ENCODE data around the gene PLG. TPM values are rescaled to one million over a fixed set of nuclear protein-coding genes. Genes with fewer than 3 reads are reported as not detected.
"Not testable (repeated sequence)": the region's sequence is repeated elsewhere in the genome, so short reads cannot be mapped to it uniquely, and the experiment has no call there.

Gene PLG
- total RNA-seq, result not detected

GRCh38 chr6:160701918-160702680 lies at the start of gene PLG:
Gene PLG, plus strand, starts transcription at chr6:160702244. Its CDS starts 61 bp downstream, at chr6:160702305.
- in situ Hi-C loops (cut with MboI; ENCODE audit: low pct_ligation_motif_present in 1 of 4, low pct_unique_long_range_greater_than_20kb in 1 of 4, low sequenced_read_pairs in 3 of 4); intact Hi-C loops (cut with DNase I; ENCODE audit: low total_unique reads): not testable (repeated sequence)
- 65 to 71% methylated on average over 2 to 6 of the region's 6 CpGs for WGBS, 2 donors (ENCODE audit: low coverage in 1 of 2)

GRCh38 chr6:160659562-160659961 lies 42.5 kb upstream of the PLG start:
- 87 to 92% methylated on average over 5 to 6 of the region's 6 CpGs for whole genome bisulfite sequencing, 2 donors (ENCODE audit: low coverage in 1 of 2)
- no peak overlapping the region for H3K4me3 ChIP-seq
- H3K27ac ChIP-seq, result no peak overlapping the region
- H3K4me1 ChIP-seq, result no peaks in the 10 kb centered on the region
- H3K9me3 ChIP-seq, result no peaks in the 10 kb centered on the region
- DNase-seq, result no peak
- intact Hi-C loops (cut with DNase I; ENCODE audit: low total_unique reads) (no loop called here), in situ Hi-C loops (cut with MboI; ENCODE audit: low pct_ligation_motif_present in 1 of 4, low pct_unique_long_range_greater_than_20kb in 1 of 4, low sequenced_read_pairs in 3 of 4) (no loop called here)
- H3K36me3 ChIP-seq, result no peaks in the 10 kb centered on the region
- H3K27me3 ChIP-seq, result no peaks in the 10 kb centered on the region
- TF ChIP-seq EP300 (IDR thresholded peaks at IDR 0.05; ENCODE audit: low read depth) (no peak), POLR2A (IDR thresholded peaks at IDR 0.05) (no peak), POLR2AphosphoS5 (IDR thresholded peaks at IDR 0.05) (no peak), CTCF (IDR thresholded peaks at IDR 0.05) (no peak)

More at GRCh38 chr6:160701918-160702680, at the start of gene PLG:
- H3K9me3 ChIP-seq, H3K4me3 ChIP-seq, H3K36me3 ChIP-seq, H3K27ac ChIP-seq, H3K4me1 ChIP-seq, H3K27me3 ChIP-seq, DNase-seq: not testable (repeated sequence)

- intact Hi-C loops (cut with DNase I; ENCODE audit: low total_unique reads) (no loop called here), in situ Hi-C loops (cut with MboI; ENCODE audit: low pct_ligation_motif_present in 1 of 4, low pct_unique_long_range_greater_than_20kb in 1 of 4, low sequenced_read_pairs in 3 of 4) (no loop called here)
- Histone ChIP-seq H3K4me1 (no peaks in the 10 kb centered on the region), H3K9me3 (no peaks in the 10 kb centered on the region), H3K36me3 (no peaks in the 10 kb centered on the region), H3K4me3 (no peak overlapping the region), H3K27me3 (no peaks in the 10 kb centered on the region), H3K27ac (no peak overlapping the region)
- TF ChIP-seq EP300 (IDR thresholded peaks at IDR 0.05; ENCODE audit: low read depth), result no peak
- no peak for TF ChIP-seq POLR2A (IDR thresholded peaks at IDR 0.05)
- TF ChIP-seq POLR2AphosphoS5 (IDR thresholded peaks at IDR 0.05), result no peak
- TF ChIP-seq CTCF (IDR thresholded peaks at IDR 0.05), result no peak
- no peak for DNase-seq
- 51 to 56% methylated on average over 3 of the region's 3 CpGs for WGBS, 2 donors (ENCODE audit: low coverage in 1 of 2)
Observed at GRCh38 chr6:160661216-160661615, 40.8 kb upstream of the PLG start.

- H3K27ac ChIP-seq, result no peak overlapping the region
- in situ Hi-C loops (cut with MboI; ENCODE audit: low pct_ligation_motif_present in 1 of 4, low pct_unique_long_range_greater_than_20kb in 1 of 4, low sequenced_read_pairs in 3 of 4), result no loop called here
- H3K27me3 ChIP-seq, result no peaks in the 10 kb centered on the region
- intact Hi-C loops (cut with DNase I; ENCODE audit: low total_unique reads), result no loop called here
- TF ChIP-seq CTCF (IDR thresholded peaks at IDR 0.05), result no peak
- TF ChIP-seq POLR2AphosphoS5 (IDR thresholded peaks at IDR 0.05), result no peak
- no peak for TF ChIP-seq POLR2A (IDR thresholded peaks at IDR 0.05)
- TF ChIP-seq EP300 (IDR thresholded peaks at IDR 0.05; ENCODE audit: low read depth), result no peak
- H3K36me3 ChIP-seq, result no peaks in the 10 kb centered on the region
- WGBS, 2 donors (ENCODE audit: low coverage in 1 of 2), result 25 to 39% methylated on average over 3 of the region's 3 CpGs
- no peaks in the 10 kb centered on the region for H3K4me1 ChIP-seq
- DNase-seq, result no peak
- no peaks in the 10 kb centered on the region for H3K9me3 ChIP-seq
- no peak overlapping the region for H3K4me3 ChIP-seq
Observed at GRCh38 chr6:160662429-160662828, 39.6 kb upstream of the PLG start.

GRCh38 chr6:160662842-160663241 lies 39.2 kb upstream of the PLG start:
- TF ChIP-seq CTCF (IDR thresholded peaks at IDR 0.05) (no peak), EP300 (IDR thresholded peaks at IDR 0.05; ENCODE audit: low read depth) (no peak)
- no peak for DNase-seq
- intact Hi-C loops (cut with DNase I; ENCODE audit: low total_unique reads), result no loop called here

GRCh38 chr6:160664198-160664597 lies 37.8 kb upstream of the PLG start, which contains the start of gene LPA:
Gene LPA, minus strand, starts transcription at chr6:160664275. Its CDS starts 61 bp downstream, at chr6:160664214.
- 40 to 64% methylated on average over 1 of the region's 1 CpG for WGBS, 2 donors (ENCODE audit: low coverage in 1 of 2)
- in situ Hi-C loops (cut with MboI; ENCODE audit: low pct_ligation_motif_present in 1 of 4, low pct_unique_long_range_greater_than_20kb in 1 of 4, low sequenced_read_pairs in 3 of 4); H3K36me3 ChIP-seq; H3K4me3 ChIP-seq; H3K9me3 ChIP-seq; H3K27ac ChIP-seq; intact Hi-C loops (cut with DNase I; ENCODE audit: low total_unique reads); H3K4me1 ChIP-seq; DNase-seq; H3K27me3 ChIP-seq: not testable (repeated sequence)

More at GRCh38 chr6:160662842-160663241, 39.2 kb upstream of the PLG start:
- Histone ChIP-seq H3K4me3 (no peak overlapping the region), H3K36me3 (no peaks in the 10 kb centered on the region), H3K27ac (no peak overlapping the region), H3K9me3 (no peaks in the 10 kb centered on the region), H3K4me1 (no peaks in the 10 kb centered on the region), H3K27me3 (no peaks in the 10 kb centered on the region)
- WGBS, 2 donors (ENCODE audit: low coverage in 1 of 2), result 44% methylated on average over 2 of the region's 2 CpGs; no CpG with 5 or more reads in 1 of the 2 donors
- in situ Hi-C loops (cut with MboI; ENCODE audit: low pct_ligation_motif_present in 1 of 4, low pct_unique_long_range_greater_than_20kb in 1 of 4, low sequenced_read_pairs in 3 of 4), result no loop called here

Data from transverse colon (tissue), 4 donors.